HCT116 (cell line): ENCODE results near the gene NRIP3. TPM values are rescaled to one million over a fixed set of nuclear protein-coding genes. Genes with fewer than 3 reads are reported as not detected.

Experiments used
- ATAC-seq: fragments of 200-7000 bp; cut with Tn5 transposase; 2 replicates; pipeline ENCODE4 v1.9.1; 2020; ENCODE audit warnings: mild to moderate bottlenecking, moderate library complexity
- BruUV-seq: library from RNA; stranded (reverse); fragments of 400-500 nt; replicated peaks from 2 replicates; lab custom pipeline; 2021; lab: Mats Ljungman, UMichigan
- CTCF ChIA-PET: fragments of 300-600 bp; sonication (Branson Sonifier 250); formaldehyde crosslinking; loops from one replicate; lab custom pipeline; 2021; ENCODE audit warnings: antibody characterized with exemption; lab: Charles Lee
- POLR2A ChIA-PET: fragments of 300-600, 350-600 bp; sonication (Branson Sonifier 250); formaldehyde crosslinking; loops from one replicate; lab custom pipeline; 2021; ENCODE audit warnings: antibody characterized with exemption; lab: Charles Lee
- RAD21 ChIA-PET, 2 experiments: fragments of 300-600 bp; sonication (Branson Sonifier 250); formaldehyde crosslinking; loops; one replicate each; lab custom pipeline; 2023; ENCODE audit warnings: low total read pairs in 2 of 2; ENCODE audit not compliant: uncharacterized antibody in 2 of 2, unreplicated experiment in 2 of 2, low non-redundant PET in 1 of 2; lab: Charles Lee
- DNase-seq: peaks from one replicate; pipeline ENCODE4 v3.0.0-alpha.2; 2010; ENCODE audit warnings: low read depth, low spot score
- H2AFZ ChIP-seq: fragments of 200-600 bp; shearing (Covaris generic), sonication (generic); 2 replicates; pipeline ENCODE4 v1.6.1; 2017; ENCODE audit warnings: low read depth, mixed run types, mixed read lengths, antibody characterized with exemption, low read length; ENCODE audit not compliant: poor library complexity, severe bottlenecking
- H3K27ac ChIP-seq: 2 replicates; pipeline ENCODE4 v1.5.1; 2012; ENCODE audit warnings: low read depth, low read length
- H3K27me3 ChIP-seq: fragments of 200-600 bp; sonication (generic); 2 replicates; pipeline ENCODE4 v1.6.1; 2016; ENCODE audit warnings: mixed run types, low read length, mixed read lengths; ENCODE audit not compliant: insufficient read depth
- H3K36me3 ChIP-seq, 2 experiments: fragments of 200-500 bp in 1 of 2; fragments of 200-600 bp in 1 of 2; sonication (Bioruptor generic) in 1 of 2; sonication (generic) in 1 of 2; 2 replicates each; pipeline versions ENCODE4 v1.5.1 to v1.6.1; 2014 to 2016; ENCODE audit warnings: low read length in 2 of 2, inconsistent platforms in 1 of 2, mixed read lengths in 1 of 2, mixed run types in 1 of 2; ENCODE audit not compliant: insufficient read depth in 2 of 2, control insufficient read depth in 1 of 2
- H3K4me1 ChIP-seq, 2 experiments: fragments of 200-600 bp in 1 of 2; sonication (generic) in 1 of 2; 2 replicates each; pipeline versions ENCODE4 v1.5.1 to v1.6.1; 2012 to 2017; ENCODE audit warnings: low read length in 2 of 2, inconsistent platforms in 1 of 2, mild to moderate bottlenecking in 1 of 2, mixed read lengths in 1 of 2, mixed run types in 1 of 2, moderate library complexity in 1 of 2; ENCODE audit not compliant: insufficient read depth in 2 of 2, control insufficient read depth in 1 of 2
- H3K4me2 ChIP-seq: fragments of 200-600 bp; sonication (generic); 2 replicates; pipeline ENCODE4 v1.6.1; 2017; ENCODE audit warnings: mixed run types, low read length, mixed read lengths
- H3K4me3 ChIP-seq, 2 experiments: fragments of 200-600 bp in 1 of 2; sonication (generic) in 1 of 2; replicated peaks in 1 of 2; 2 replicates each; pipeline ENCODE4 v1.5.1; 2011 to 2016; ENCODE audit warnings: low read length in 2 of 2, control low read depth in 1 of 2, low read depth in 1 of 2, mild to moderate bottlenecking in 1 of 2, mixed read lengths in 1 of 2, mixed run types in 1 of 2
- H3K79me2 ChIP-seq: fragments of 200-600 bp; sonication (generic); 2 replicates; pipeline ENCODE4 v1.6.1; 2017; ENCODE audit warnings: mild to moderate bottlenecking, mixed run types, low read length, moderate library complexity, mixed read lengths; ENCODE audit not compliant: insufficient read depth
- H3K9ac ChIP-seq: fragments of 200-600 bp; sonication (generic); 2 replicates; pipeline ENCODE4 v1.6.1; 2016; ENCODE audit warnings: low read length, mixed read lengths
- H3K9me2 ChIP-seq: fragments of 200-600 bp; sonication (generic), shearing (Covaris generic); 2 replicates; pipeline ENCODE4 v1.6.1; 2017; ENCODE audit warnings: mixed run types, mild to moderate bottlenecking, moderate library complexity; ENCODE audit not compliant: insufficient read depth
- H3K9me3 ChIP-seq, 2 experiments: fragments of 200-500 bp in 1 of 2; fragments of 200-600 bp in 1 of 2; sonication (Bioruptor generic) in 1 of 2; sonication (generic) in 1 of 2; 2 replicates each; pipeline ENCODE4 v1.6.1; 2014 to 2017; ENCODE audit warnings: low read length in 2 of 2, mixed read lengths in 2 of 2, inconsistent platforms in 1 of 2, low read depth in 1 of 2, mild to moderate bottlenecking in 1 of 2, mixed run types in 1 of 2, moderate library complexity in 1 of 2; ENCODE audit not compliant: control insufficient read depth in 1 of 2, insufficient read depth in 1 of 2
- H4K20me1 ChIP-seq: fragments of 200-600 bp; sonication (generic), shearing (Covaris generic); 2 replicates; pipeline ENCODE4 v1.6.1; 2017; ENCODE audit warnings: mixed run types, mild to moderate bottlenecking, moderate library complexity; ENCODE audit not compliant: insufficient read depth
- CBX3 ChIP-seq: IDR thresholded peaks from 2 replicates; pipeline ENCODE4 v1.6.1; 2012; ENCODE audit warnings: low read depth
- CEBPB ChIP-seq: IDR thresholded peaks from 2 replicates; pipeline ENCODE4 v1.6.1; 2012; ENCODE audit warnings: low read depth
- CTCF ChIP-seq, 3 experiments: fragments of 200-600 bp in 1 of 3; sonication (generic) in 1 of 3; IDR thresholded peaks in 2 of 3; conservative IDR thresholded peaks in 1 of 3; 2 replicates each; pipeline ENCODE4 v1.5.1; 2012 to 2017; ENCODE audit warnings: low read depth in 2 of 3, low read length in 2 of 3, antibody characterized with exemption in 1 of 3, borderline replicate concordance in 1 of 3, control low read depth in 1 of 3, mild to moderate bottlenecking in 1 of 3, mixed read lengths in 1 of 3, mixed run types in 1 of 3, moderate library complexity in 1 of 3; ENCODE audit not compliant: insufficient read depth in 1 of 3
- EGR1 ChIP-seq: IDR thresholded peaks from 2 replicates; pipeline ENCODE4 v1.6.1; 2012; ENCODE audit warnings: low read depth
- ELF1 ChIP-seq: IDR thresholded peaks from 2 replicates; pipeline ENCODE4 v1.6.1; 2012; ENCODE audit warnings: low read depth, borderline replicate concordance
- EZH2phosphoT487 ChIP-seq: fragments of 200-600 bp; IDR thresholded peaks from 2 replicates; pipeline ENCODE4 v1.6.1; 2018; ENCODE audit warnings: antibody characterized with exemption, borderline replicate concordance
- FOSL1 ChIP-seq: IDR thresholded peaks from 2 replicates; pipeline ENCODE4 v1.6.1; 2012; ENCODE audit warnings: low read depth
- JUND ChIP-seq: IDR thresholded peaks from 2 replicates; pipeline ENCODE4 v1.6.1; 2012
- RAD21 ChIP-seq: IDR thresholded peaks from 2 replicates; pipeline ENCODE4 v1.6.1; 2012; ENCODE audit warnings: low read depth, mild to moderate bottlenecking
- SRF ChIP-seq: IDR thresholded peaks from 2 replicates; pipeline ENCODE4 v1.6.1; 2012; ENCODE audit warnings: low read depth
- ZBTB33 ChIP-seq: IDR thresholded peaks from 2 replicates; pipeline ENCODE4 v1.6.1; 2011; ENCODE audit warnings: mild to moderate bottlenecking, low read length, moderate library complexity; ENCODE audit not compliant: insufficient replicate concordance; ENCODE audit errors: extremely low read depth
- ZFX ChIP-seq: fragments of 450-650 bp; IDR thresholded peaks from 2 replicates; pipeline ENCODE4 v1.6.1; 2017
- ZNF274 ChIP-seq: fragments of 200-500 bp; sonication (Bioruptor generic); IDR thresholded peaks from 2 replicates; pipeline ENCODE4 v1.6.1; 2014; ENCODE audit warnings: mild to moderate bottlenecking, low read depth, low read length, inconsistent platforms
- intact Hi-C: fragments of 100-400 bp; cut with micrococcal nuclease; formaldehyde crosslinking; loops from 2 replicates; pipeline ENCODE4 v1.10.0; 2022
- total RNA-seq: library from RNA; stranded (reverse); gene quantifications from one replicate; pipeline ENCODE4 v1.2.1, GENCODE V29; 2021; ENCODE audit not compliant: unreplicated experiment
- TF ChIP-seq, protein P1 (sequence below): IDR thresholded peaks from 2 replicates; pipeline ENCODE4 v1.6.1; 2012

NRIP3 gene
- total RNA-seq, 1 experiment from 2014 or later, result 0.15 TPM

DNA sequence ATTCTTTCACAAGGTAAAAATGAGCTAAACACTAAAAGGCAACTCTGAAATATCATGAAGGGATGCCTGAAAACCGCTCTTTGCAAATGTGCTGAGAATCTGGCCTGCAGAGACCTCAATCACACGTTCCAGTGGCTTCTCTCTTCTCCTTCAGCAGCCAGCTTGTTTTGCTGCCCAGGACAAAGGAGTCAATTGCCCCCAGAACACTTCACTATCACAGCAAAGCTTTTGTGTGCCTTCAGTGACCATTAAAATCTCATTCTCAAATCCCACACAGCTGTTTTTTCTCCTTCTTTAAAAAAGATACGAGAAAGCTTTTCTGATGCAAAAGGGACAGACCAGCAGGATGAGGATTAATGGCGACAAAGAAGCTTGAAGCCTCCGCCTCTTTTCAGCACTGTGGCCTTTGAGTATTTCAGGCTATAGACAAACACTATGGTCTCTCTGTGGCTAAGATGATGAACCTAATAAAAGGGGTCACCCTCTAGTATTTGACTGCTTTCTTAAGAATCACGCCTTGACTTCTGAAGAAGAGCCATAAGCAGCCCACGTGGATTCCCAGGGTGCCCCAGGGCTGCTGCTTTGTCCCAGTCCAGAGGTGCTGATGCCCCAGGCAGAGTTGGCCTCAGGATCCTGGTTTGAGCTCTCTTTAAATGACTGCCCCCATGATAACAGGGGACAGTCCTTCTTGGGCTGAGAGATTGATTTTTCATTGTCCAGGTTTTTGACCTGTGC is 33.4 kb upstream of the NRIP3 start (continued):
- TF ChIP-seq EGR1, result no peak
- no peak for TF ChIP-seq ZBTB33
- TF ChIP-seq ZNF274, result no peak
- TF ChIP-seq CEBPB, result no peak
- TF ChIP-seq EZH2phosphoT487, result no peak

DNA sequence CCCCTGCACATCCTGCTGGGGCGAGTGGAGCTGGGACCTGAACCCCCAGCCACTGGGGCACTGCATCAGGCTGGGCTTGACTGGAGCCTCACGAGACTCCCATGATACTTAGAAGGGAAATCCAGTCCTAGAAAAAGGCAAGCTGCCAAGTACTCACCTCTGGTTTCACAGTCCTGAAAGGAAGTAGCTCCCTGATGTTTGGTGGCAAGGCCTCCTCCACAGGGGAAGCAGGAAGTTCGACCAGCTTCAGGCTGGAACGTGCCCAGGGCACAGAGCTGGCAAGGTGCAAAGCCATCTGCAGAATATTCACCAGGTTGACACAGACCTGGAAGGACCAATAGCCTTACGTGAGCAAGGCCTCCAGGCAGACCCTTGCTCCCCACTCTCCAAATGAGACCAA is 26.8 kb upstream of the NRIP3 start:
- Histone ChIP-seq H3K27me3 (no peaks in the 10 kb centered on the region), H3K4me1 (peaks cover 0 to 6% of the 10 kb centered on the region in 2 experiments; a peak in 1 of 4 replicates), H3K9me3 (no peaks in the 10 kb centered on the region), H3K9me2 (no peaks in the 10 kb centered on the region), H4K20me1 (no peaks in the 10 kb centered on the region), H2AFZ (no peak overlapping the region), H3K27ac (no peak overlapping the region), H3K4me3 (no peak overlapping the region), H3K36me3 (no peaks in the 10 kb centered on the region), H3K9ac (no peak overlapping the region), H3K79me2 (no peaks in the 10 kb centered on the region), H3K4me2 (no peak overlapping the region)
- DNase-seq (no peak), ATAC-seq (no peak)
- ChIA-PET RAD21 (no interaction called here), CTCF (no interaction called here), POLR2A (no interaction called here)
- no TSS peak for BruUV-seq
- intact Hi-C loops, result no loop called here
- no peak for TF ChIP-seq ZBTB33
- no peak for TF ChIP-seq ZFX
- no peak for TF ChIP-seq CBX3
- TF ChIP-seq EGR1, result no peak
- TF ChIP-seq, protein P1, sequence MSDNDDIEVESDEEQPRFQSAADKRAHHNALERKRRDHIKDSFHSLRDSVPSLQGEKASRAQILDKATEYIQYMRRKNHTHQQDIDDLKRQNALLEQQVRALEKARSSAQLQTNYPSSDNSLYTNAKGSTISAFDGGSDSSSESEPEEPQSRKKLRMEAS, result no peak
- no peak for TF ChIP-seq JUND
- no peak for TF ChIP-seq EZH2phosphoT487
- TF ChIP-seq CTCF (IDR thresholded peaks at IDR 0.05 in 2 of 3, conservative IDR thresholded peaks at IDR 0.05 in 1 of 3; ENCODE audit: borderline replicate concordance in 1 of 3, insufficient read depth in 1 of 3, low read depth in 2 of 3, low read length in 2 of 3), result no peak
- no peak for TF ChIP-seq FOSL1
- no peak for TF ChIP-seq RAD21
- no peak for TF ChIP-seq SRF
- TF ChIP-seq ELF1, result no peak
- no peak for TF ChIP-seq ZNF274
